Natural killer cell (primary cell): Measurements from ENCODE around the gene UBE2U. TPM values are rescaled to one million over a fixed set of nuclear protein-coding genes. Genes with fewer than 3 reads are reported as not detected.

Source experiments
- ATAC-seq, 3 donors: fragments of 150-1000 bp in 2 of 3; fragments of 200-7000 bp in 1 of 3; cut with Tn5 transposase; 1 replicate in 1 of 3; 2 replicates in 2 of 3; pipeline ENCODE4 v1.10.0; 2021; ENCODE audit warnings: mild to moderate bottlenecking in 2 of 3, moderate library complexity in 2 of 3
- DNase-seq, 2 donors: peaks; one replicate each; pipeline versions ENCODE4 v3.0.0 to v3.0.0-alpha.2; 2013 to 2021; ENCODE audit warnings: mixed read lengths in 1 of 2
- H3K27ac ChIP-seq: one replicate; pipeline ENCODE4 v1.5.1; 2013; ENCODE audit warnings: mild to moderate bottlenecking, low read length
- H3K27me3 ChIP-seq: one replicate; pipeline ENCODE4 v1.6.1; 2013; ENCODE audit warnings: low read length; ENCODE audit not compliant: control insufficient read depth, insufficient read depth
- H3K36me3 ChIP-seq: one replicate; pipeline ENCODE4 v1.6.1; 2013; ENCODE audit warnings: low read length; ENCODE audit not compliant: control insufficient read depth, insufficient read depth
- H3K4me1 ChIP-seq: one replicate; pipeline ENCODE4 v1.6.1; 2013; ENCODE audit warnings: low read length; ENCODE audit not compliant: control insufficient read depth, insufficient read depth
- H3K4me3 ChIP-seq: one replicate; pipeline ENCODE4 v1.5.1; 2013; ENCODE audit warnings: low read length
- H3K9me3 ChIP-seq: one replicate; pipeline ENCODE4 v1.6.1; 2013; ENCODE audit warnings: low read length; ENCODE audit not compliant: control insufficient read depth, insufficient read depth
- H3K27ac Mint-ChIP-seq, 2 donors: one replicate each; pipeline ENCODE4 v1.8.0; 2022; ENCODE audit warnings: mild to moderate bottlenecking in 2 of 2, mixed read lengths in 2 of 2, moderate library complexity in 1 of 2
- H3K27me3 Mint-ChIP-seq, 2 donors: one replicate each; pipeline ENCODE4 v1.8.0; 2022; ENCODE audit warnings: low read depth in 2 of 2, mixed read lengths in 2 of 2
- H3K36me3 Mint-ChIP-seq: one replicate; pipeline ENCODE4 v1.8.0; 2022; ENCODE audit warnings: mixed read lengths
- H3K4me1 Mint-ChIP-seq, 2 donors: one replicate each; pipeline ENCODE4 v1.8.0; 2022; ENCODE audit warnings: mixed read lengths in 2 of 2
- H3K4me3 Mint-ChIP-seq: one replicate; pipeline ENCODE4 v1.8.0; 2022; ENCODE audit warnings: mild to moderate bottlenecking, moderate library complexity, mixed read lengths
- H3K9me3 Mint-ChIP-seq, 2 donors: one replicate each; pipeline ENCODE4 v1.8.0; 2022; ENCODE audit warnings: mixed read lengths in 2 of 2
- CTCF ChIP-seq: fragments of 200-600 bp; IDR thresholded peaks from one replicate; pipeline ENCODE4 v1.8.0; 2022; ENCODE audit warnings: antibody characterized with exemption
- WGBS: methylation state at CpG from one replicate; pipeline ENCODE4 v1.1.7; 2013; ENCODE audit warnings: missing lambda C conversion rate; ENCODE audit not compliant: insufficient coverage; 5-methylcytosine and 5-hydroxymethylcytosine counted together
- intact Hi-C: fragments of 100-400 bp; cut with micrococcal nuclease; formaldehyde crosslinking; loops from one replicate; pipeline ENCODE4 v1.14.2; 2022
- total RNA-seq, 4 donors: library from RNA; stranded (reverse); fragments of 120-200 nt in 1 of 4; gene quantifications; one replicate each; pipeline versions ENCODE4 v1.2.3 to v1.2.4, GENCODE V29; 2013 to 2022

Gene UBE2U
- not detected for total RNA-seq
- total RNA-seq (2013): not detected

GRCh38 chr1:64203420-64203819 lies at the start of gene UBE2U:
UBE2U (plus strand) TSS chr1:64203623; CDS start chr1:64204051, 428 bp downstream.
- DNase-seq: no peak
- no peak within 1 kb of the TSS for H3K27ac Mint-ChIP-seq
- H3K36me3 Mint-ChIP-seq: no peaks in the 10 kb centered on the region
- Histone ChIP-seq H3K27ac (no peak within 1 kb of the TSS), H3K36me3 (no peaks in the 10 kb centered on the region), H3K4me1 (no peaks in the 10 kb centered on the region), H3K4me3 (no peak within 1 kb of the TSS), H3K9me3 (no peaks in the 10 kb centered on the region), H3K27me3 (no peaks in the 10 kb centered on the region)
- H3K9me3 Mint-ChIP-seq: no peaks in the 10 kb centered on the region
- ATAC-seq: no peak
- TF ChIP-seq CTCF: no peak
- no peaks in the 10 kb centered on the region for H3K4me1 Mint-ChIP-seq
- no peak within 1 kb of the TSS for H3K4me3 Mint-ChIP-seq
- intact Hi-C loops: no loop called here
- WGBS: 94% methylated on average over 23 of the region's 23 CpGs
- H3K27me3 Mint-ChIP-seq: peaks cover 8 to 17% of the 10 kb centered on the region in 2 donors

GRCh38 chr1:64155278-64155677 lies 48.1 kb upstream of the UBE2U start:
- Mint-ChIP-seq H3K27me3 (peaks cover 6 to 7% of the 10 kb centered on the region in 2 donors), H3K36me3 (no peaks in the 10 kb centered on the region), H3K27ac (no peak overlapping the region), H3K9me3 (no peaks in the 10 kb centered on the region), H3K4me3 (no peak overlapping the region), H3K4me1 (no peaks in the 10 kb centered on the region)
- ATAC-seq (no peak), DNase-seq (no peak)
- Histone ChIP-seq H3K4me1 (no peaks in the 10 kb centered on the region), H3K27ac (no peak overlapping the region), H3K4me3 (no peak overlapping the region), H3K9me3 (no peaks in the 10 kb centered on the region), H3K27me3 (no peaks in the 10 kb centered on the region), H3K36me3 (no peaks in the 10 kb centered on the region)
- no peak for TF ChIP-seq CTCF
- 91% methylated on average over 1 of the region's 1 CpG for WGBS
- intact Hi-C loops: no loop called here

GRCh38 chr1:64161357-64161941 lies 42.0 kb upstream of the UBE2U start:
- Mint-ChIP-seq H3K4me1 (no peaks in the 10 kb centered on the region), H3K36me3 (no peaks in the 10 kb centered on the region), H3K4me3 (no peak overlapping the region), H3K27me3 (peaks cover 5 to 25% of the 10 kb centered on the region in 2 donors), H3K27ac (no peak overlapping the region), H3K9me3 (no peaks in the 10 kb centered on the region)
- H3K4me3 ChIP-seq: no peak overlapping the region
- intact Hi-C loops: no loop called here
- H3K27me3 ChIP-seq: no peaks in the 10 kb centered on the region
- no peak for ATAC-seq
- no peak for TF ChIP-seq CTCF
- H3K36me3 ChIP-seq: no peaks in the 10 kb centered on the region
- WGBS: no CpG with 5 or more reads among the region's 1 CpG
- DNase-seq: no peak
- no peaks in the 10 kb centered on the region for H3K9me3 ChIP-seq
- H3K4me1 ChIP-seq: no peaks in the 10 kb centered on the region
- H3K27ac ChIP-seq: no peak overlapping the region

- TF ChIP-seq CTCF: no peak
- Histone ChIP-seq H3K27me3 (no peaks in the 10 kb centered on the region), H3K4me1 (no peaks in the 10 kb centered on the region), H3K36me3 (no peaks in the 10 kb centered on the region), H3K27ac (no peak overlapping the region), H3K4me3 (no peak overlapping the region), H3K9me3 (no peaks in the 10 kb centered on the region)
- no peaks in the 10 kb centered on the region for H3K4me1 Mint-ChIP-seq
- no peak overlapping the region for H3K4me3 Mint-ChIP-seq
- no peak for DNase-seq
- intact Hi-C loops: no loop called here
- 89% methylated on average over 6 of the region's 6 CpGs for WGBS
- no peak for ATAC-seq
- no peaks in the 10 kb centered on the region for H3K9me3 Mint-ChIP-seq
- H3K36me3 Mint-ChIP-seq: no peaks in the 10 kb centered on the region
- H3K27me3 Mint-ChIP-seq: peaks cover 5 to 25% of the 10 kb centered on the region in 2 donors
- no peak overlapping the region for H3K27ac Mint-ChIP-seq
Observed at GRCh38 chr1:64162151-64162550, 41.3 kb upstream of the UBE2U start.
